GM12865 (cell line): ENCODE results near the gene SLC32A1.

ENCODE experiments used
- DNase-seq: peaks from one replicate; pipeline ENCODE4 v3.0.0; 2010; ENCODE audit warnings: low read depth
- H3K4me3 ChIP-seq: 2 replicates; pipeline ENCODE4 v1.5.1; 2011; ENCODE audit warnings: mild to moderate bottlenecking, low read depth, low read length, control low read depth
- CTCF ChIP-seq: IDR thresholded peaks from 2 replicates; pipeline ENCODE4 v1.5.1; 2011; ENCODE audit warnings: low read length, control low read depth, low read depth, inconsistent platforms; ENCODE audit not compliant: insufficient read depth; ENCODE audit errors: missing control alignments

Gene SLC32A1

GRCh38 chr20:38763616-38764015 lies 39.3 kb downstream of the SLC32A1 start:
- DNase-seq: no peak

GRCh38 chr20:38764567-38765318 lies 40.5 kb downstream of the SLC32A1 start:
- H3K4me3 ChIP-seq: no peak overlapping the region
- DNase-seq: no peak

More at GRCh38 chr20:38763616-38764015, 39.3 kb downstream of the SLC32A1 start:
- H3K4me3 ChIP-seq: no peak overlapping the region
- no peak for TF ChIP-seq CTCF

GRCh38 chr20:38766071-38766470 lies 41.8 kb downstream of the SLC32A1 start:
- DNase-seq: no peak
- no peak overlapping the region for H3K4me3 ChIP-seq
- TF ChIP-seq CTCF: no peak

More at GRCh38 chr20:38764567-38765318, 40.5 kb downstream of the SLC32A1 start:
- TF ChIP-seq CTCF: no peak

- H3K4me3 ChIP-seq: no peak overlapping the region
- TF ChIP-seq CTCF: no peak
- DNase-seq: no peak
Measured at GRCh38 chr20:38769376-38770295, 45.4 kb downstream of the SLC32A1 start.

- TF ChIP-seq CTCF: no peak
- DNase-seq: no peak
- H3K4me3 ChIP-seq: no peak overlapping the region
Measured at GRCh38 chr20:38770546-38770945, 46.3 kb downstream of the SLC32A1 start.

- DNase-seq: no peak
- H3K4me3 ChIP-seq: no peak overlapping the region
- TF ChIP-seq CTCF: no peak
Measured at GRCh38 chr20:38770970-38771369, 46.7 kb downstream of the SLC32A1 start.

- DNase-seq: no peak
- TF ChIP-seq CTCF: no peak
- H3K4me3 ChIP-seq: no peak overlapping the region
Measured at GRCh38 chr20:38771621-38772020, 47.3 kb downstream of the SLC32A1 start.
